HEK293 (cell line): ENCODE results near the gene DLG2.
"Not testable (repeated sequence)": the region's sequence is repeated elsewhere in the genome, so short reads cannot be mapped to it uniquely, and the experiment has no call there.

Experiments used
- CTCF ChIA-PET: fragments of 350-600 bp; formaldehyde crosslinking; extraction: SDS; loops from one replicate; lab custom pipeline; 2021; ENCODE audit warnings: antibody characterized with exemption; lab: Yijun Ruan, JAX
- POLR2A ChIA-PET: fragments of 300-600 bp; formaldehyde crosslinking; extraction: SDS; loops from one replicate; lab custom pipeline; 2020; ENCODE audit warnings: antibody characterized with exemption, inconsistent platforms; lab: Yijun Ruan, JAX
- H3K27ac ChIP-seq: fragments of 200-500 bp; sonication (Bioruptor generic); 2 replicates; pipeline ENCODE4 v1.5.1; 2014; ENCODE audit warnings: low read depth, low read length, control low read depth, inconsistent platforms; ENCODE audit errors: extremely low read depth
- H3K36me3 ChIP-seq, 2 experiments: fragments of 200-500 bp in 1 of 2; sonication (Bioruptor generic) in 1 of 2; 1 replicate in 1 of 2; 2 replicates in 1 of 2; pipeline ENCODE4 v1.5.1; 2014 to 2017; ENCODE audit warnings: inconsistent platforms in 2 of 2, low read length in 2 of 2; ENCODE audit not compliant: control insufficient read depth in 2 of 2, insufficient read depth in 1 of 2
- H3K4me1 ChIP-seq: fragments of 200-500 bp; sonication (Bioruptor generic); 2 replicates; pipeline ENCODE4 v1.5.1; 2014; ENCODE audit warnings: mild to moderate bottlenecking, low read length, inconsistent platforms; ENCODE audit not compliant: control insufficient read depth, insufficient read depth
- H3K4me3 ChIP-seq: 2 replicates; pipeline ENCODE4 v1.5.1; 2011; ENCODE audit warnings: low read depth, mild to moderate bottlenecking, control low read depth, low read length, moderate library complexity
- H3K9me3 ChIP-seq: fragments of 200-500 bp; sonication (Bioruptor generic); 2 replicates; pipeline ENCODE4 v1.5.1; 2014; ENCODE audit warnings: low read depth, low read length, inconsistent platforms; ENCODE audit not compliant: control insufficient read depth, insufficient read depth
- FEZF1 ChIP-seq: fragments of 450-650 bp; formaldehyde crosslinking; IDR thresholded peaks from 2 replicates; pipeline ENCODE4 v1.5.1; 2016; ENCODE audit warnings: missing biosample characterization, missing genetic modification characterization
- GLI4 ChIP-seq: fragments of 450-650 bp; formaldehyde crosslinking; IDR thresholded peaks from 2 replicates; pipeline ENCODE4 v1.5.1; 2016; ENCODE audit warnings: missing biosample characterization, missing genetic modification characterization
- HOXA7 ChIP-seq: sonication (generic); formaldehyde crosslinking; IDR thresholded peaks from 2 replicates; pipeline ENCODE4 v1.8.1; 2022; ENCODE audit warnings: missing genetic modification reagents, borderline replicate concordance
- KLF7 ChIP-seq: fragments of 450-650 bp; formaldehyde crosslinking; IDR thresholded peaks from 2 replicates; pipeline ENCODE4 v1.5.1; 2016; ENCODE audit warnings: missing biosample characterization, missing genetic modification characterization, borderline replicate concordance
- MZF1 ChIP-seq: fragments of 450-650 bp; formaldehyde crosslinking; IDR thresholded peaks from 2 replicates; pipeline ENCODE4 v1.5.1; 2017; ENCODE audit warnings: missing biosample characterization, missing genetic modification characterization, borderline replicate concordance
- SALL2 ChIP-seq: fragments of 450-650 bp; formaldehyde crosslinking; IDR thresholded peaks from 2 replicates; pipeline ENCODE4 v1.5.0; 2017; ENCODE audit warnings: missing biosample characterization, mild to moderate bottlenecking, missing genetic modification characterization, borderline replicate concordance
- SP3 ChIP-seq: fragments of 450-650 bp; formaldehyde crosslinking; IDR thresholded peaks from 2 replicates; pipeline ENCODE4 v1.5.1; 2016; ENCODE audit warnings: missing biosample characterization, missing genetic modification characterization
- TCF7L2 ChIP-seq: IDR thresholded peaks from 2 replicates; pipeline ENCODE4 v1.6.1; 2011; ENCODE audit warnings: low read depth, mild to moderate bottlenecking, inconsistent platforms, low read length, moderate library complexity, borderline replicate concordance
- ZEB2 ChIP-seq: fragments of 450-650 bp; formaldehyde crosslinking; IDR thresholded peaks from 2 replicates; pipeline ENCODE4 v1.5.1; 2016; ENCODE audit warnings: missing biosample characterization, missing genetic modification characterization
- ZFP3 ChIP-seq: fragments of 450-650 bp; formaldehyde crosslinking; IDR thresholded peaks from 2 replicates; pipeline ENCODE4 v1.5.1; 2016; ENCODE audit warnings: low read depth, missing biosample characterization, missing genetic modification characterization
- ZFP69B ChIP-seq: fragments of 450-650 bp; formaldehyde crosslinking; IDR thresholded peaks from 2 replicates; pipeline ENCODE4 v1.5.1; 2016; ENCODE audit warnings: missing biosample characterization, missing genetic modification characterization
- ZNF132 ChIP-seq: fragments of 450-650 bp; formaldehyde crosslinking; IDR thresholded peaks from 2 replicates; pipeline ENCODE4 v1.5.1; 2017; ENCODE audit warnings: missing biosample characterization, missing genetic modification characterization, borderline replicate concordance
- ZNF133 ChIP-seq: fragments of 450-650 bp; formaldehyde crosslinking; IDR thresholded peaks from 2 replicates; pipeline ENCODE4 v1.5.1; 2016; ENCODE audit warnings: missing biosample characterization, missing genetic modification characterization
- ZNF416 ChIP-seq: fragments of 450-650 bp; formaldehyde crosslinking; IDR thresholded peaks from 2 replicates; pipeline ENCODE4 v1.5.1; 2016; ENCODE audit warnings: missing biosample characterization, missing genetic modification characterization
- ZNF423 ChIP-seq: fragments of 450-650 bp; formaldehyde crosslinking; IDR thresholded peaks from 2 replicates; pipeline ENCODE4 v1.5.1; 2016; ENCODE audit warnings: missing biosample characterization, missing genetic modification characterization
- ZNF433 ChIP-seq: fragments of 450-650 bp; formaldehyde crosslinking; IDR thresholded peaks from 2 replicates; pipeline ENCODE4 v1.5.1; 2016; ENCODE audit warnings: missing biosample characterization, missing genetic modification characterization, low read depth
- ZNF48 ChIP-seq: fragments of 450-650 bp; formaldehyde crosslinking; IDR thresholded peaks from 2 replicates; pipeline ENCODE4 v1.5.1; 2016; ENCODE audit warnings: missing biosample characterization, missing genetic modification characterization
- ZNF548 ChIP-seq: fragments of 450-650 bp; formaldehyde crosslinking; IDR thresholded peaks from 2 replicates; pipeline ENCODE4 v1.5.1; 2016; ENCODE audit warnings: missing biosample characterization, missing genetic modification characterization
- ZNF610 ChIP-seq: fragments of 450-650 bp; formaldehyde crosslinking; IDR thresholded peaks from 2 replicates; pipeline ENCODE4 v1.5.1; 2016; ENCODE audit warnings: missing biosample characterization, missing genetic modification characterization, borderline replicate concordance
- ZNF623 ChIP-seq: fragments of 450-650 bp; formaldehyde crosslinking; IDR thresholded peaks from 2 replicates; pipeline ENCODE4 v1.5.1; 2016; ENCODE audit warnings: missing biosample characterization, missing genetic modification characterization
- ZNF624 ChIP-seq: fragments of 450-650 bp; formaldehyde crosslinking; IDR thresholded peaks from 2 replicates; pipeline ENCODE4 v1.5.1; 2017; ENCODE audit warnings: missing biosample characterization, missing genetic modification characterization
- ZNF677 ChIP-seq: fragments of 450-650 bp; IDR thresholded peaks from 2 replicates; pipeline ENCODE4 v1.5.0; 2018; ENCODE audit warnings: missing biosample characterization, mild to moderate bottlenecking, missing genetic modification characterization, moderate library complexity
- ZNF707 ChIP-seq: fragments of 450-650 bp; formaldehyde crosslinking; IDR thresholded peaks from 2 replicates; pipeline ENCODE4 v1.5.1; 2016; ENCODE audit warnings: missing biosample characterization, missing genetic modification characterization
- TF ChIP-seq, protein P1 (sequence below): fragments of 450-650 bp; formaldehyde crosslinking; IDR thresholded peaks from 2 replicates; pipeline ENCODE4 v1.5.0; 2017; ENCODE audit warnings: missing biosample characterization, missing genetic modification characterization, borderline replicate concordance
- TF ChIP-seq, protein P2 (sequence below): fragments of 450-650 bp; formaldehyde crosslinking; IDR thresholded peaks from 2 replicates; pipeline ENCODE4 v1.5.1; 2016; ENCODE audit warnings: missing biosample characterization, missing genetic modification characterization
- TF ChIP-seq, protein P3 (sequence below): fragments of 450-650 bp; formaldehyde crosslinking; optimal IDR thresholded peaks from 2 replicates; pipeline ENCODE3; 2016; ENCODE audit warnings: missing biosample characterization, mild to moderate bottlenecking, missing genetic modification characterization
- TF ChIP-seq, protein P4 (sequence below): fragments of 450-650 bp; formaldehyde crosslinking; IDR thresholded peaks from 2 replicates; pipeline ENCODE4 v1.5.1; 2016; ENCODE audit warnings: missing biosample characterization, missing genetic modification characterization

DLG2 gene

DNA sequence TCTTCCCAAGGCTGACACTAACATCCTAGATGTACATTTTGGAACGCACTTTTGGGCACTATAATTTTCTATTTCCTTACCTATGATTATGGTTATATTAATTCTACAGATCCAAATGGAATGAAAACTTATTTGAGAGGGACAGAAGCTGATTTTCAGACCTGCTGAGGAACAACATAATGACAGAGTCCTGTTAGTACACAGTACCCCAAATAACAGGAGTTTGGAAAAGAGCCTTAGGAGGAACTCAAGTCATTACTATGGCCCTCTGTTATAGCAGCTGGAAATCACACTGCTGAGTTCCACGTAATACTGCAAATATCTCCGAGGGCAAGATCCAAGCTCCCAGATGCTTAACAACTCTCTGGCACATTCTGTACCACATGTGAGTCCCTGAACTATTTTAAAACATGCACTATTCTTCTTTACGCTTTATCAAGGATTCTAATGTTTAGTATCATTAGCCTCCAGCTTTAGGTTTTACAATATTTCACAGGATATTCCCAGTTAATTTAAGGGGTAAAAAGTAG, 1313.2 kb downstream of the DLG2 start:
- TF ChIP-seq, protein P1, sequence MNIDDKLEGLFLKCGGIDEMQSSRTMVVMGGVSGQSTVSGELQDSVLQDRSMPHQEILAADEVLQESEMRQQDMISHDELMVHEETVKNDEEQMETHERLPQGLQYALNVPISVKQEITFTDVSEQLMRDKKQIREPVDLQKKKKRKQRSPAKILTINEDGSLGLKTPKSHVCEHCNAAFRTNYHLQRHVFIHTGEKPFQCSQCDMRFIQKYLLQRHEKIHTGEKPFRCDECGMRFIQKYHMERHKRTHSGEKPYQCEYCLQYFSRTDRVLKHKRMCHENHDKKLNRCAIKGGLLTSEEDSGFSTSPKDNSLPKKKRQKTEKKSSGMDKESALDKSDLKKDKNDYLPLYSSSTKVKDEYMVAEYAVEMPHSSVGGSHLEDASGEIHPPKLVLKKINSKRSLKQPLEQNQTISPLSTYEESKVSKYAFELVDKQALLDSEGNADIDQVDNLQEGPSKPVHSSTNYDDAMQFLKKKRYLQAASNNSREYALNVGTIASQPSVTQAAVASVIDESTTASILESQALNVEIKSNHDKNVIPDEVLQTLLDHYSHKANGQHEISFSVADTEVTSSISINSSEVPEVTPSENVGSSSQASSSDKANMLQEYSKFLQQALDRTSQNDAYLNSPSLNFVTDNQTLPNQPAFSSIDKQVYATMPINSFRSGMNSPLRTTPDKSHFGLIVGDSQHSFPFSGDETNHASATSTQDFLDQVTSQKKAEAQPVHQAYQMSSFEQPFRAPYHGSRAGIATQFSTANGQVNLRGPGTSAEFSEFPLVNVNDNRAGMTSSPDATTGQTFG (tag by site-specific recombination) = no peak
- TF ChIP-seq ZNF610 (tag by site-specific recombination) (no peak), ZFP69B (tag by site-specific recombination) (no peak), SP3 (tag by site-specific recombination) (no peak), ZFP3 (no peak), ZNF624 (no peak), ZNF423 (no peak), ZNF707 (no peak), GLI4 (tag by site-specific recombination) (no peak), ZNF48 (tag by site-specific recombination) (no peak)
- TF ChIP-seq, protein P2, sequence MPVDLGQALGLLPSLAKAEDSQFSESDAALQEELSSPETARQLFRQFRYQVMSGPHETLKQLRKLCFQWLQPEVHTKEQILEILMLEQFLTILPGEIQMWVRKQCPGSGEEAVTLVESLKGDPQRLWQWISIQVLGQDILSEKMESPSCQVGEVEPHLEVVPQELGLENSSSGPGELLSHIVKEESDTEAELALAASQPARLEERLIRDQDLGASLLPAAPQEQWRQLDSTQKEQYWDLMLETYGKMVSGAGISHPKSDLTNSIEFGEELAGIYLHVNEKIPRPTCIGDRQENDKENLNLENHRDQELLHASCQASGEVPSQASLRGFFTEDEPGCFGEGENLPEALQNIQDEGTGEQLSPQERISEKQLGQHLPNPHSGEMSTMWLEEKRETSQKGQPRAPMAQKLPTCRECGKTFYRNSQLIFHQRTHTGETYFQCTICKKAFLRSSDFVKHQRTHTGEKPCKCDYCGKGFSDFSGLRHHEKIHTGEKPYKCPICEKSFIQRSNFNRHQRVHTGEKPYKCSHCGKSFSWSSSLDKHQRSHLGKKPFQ (tag by site-specific recombination) = no peak
- TF ChIP-seq, protein P3, sequence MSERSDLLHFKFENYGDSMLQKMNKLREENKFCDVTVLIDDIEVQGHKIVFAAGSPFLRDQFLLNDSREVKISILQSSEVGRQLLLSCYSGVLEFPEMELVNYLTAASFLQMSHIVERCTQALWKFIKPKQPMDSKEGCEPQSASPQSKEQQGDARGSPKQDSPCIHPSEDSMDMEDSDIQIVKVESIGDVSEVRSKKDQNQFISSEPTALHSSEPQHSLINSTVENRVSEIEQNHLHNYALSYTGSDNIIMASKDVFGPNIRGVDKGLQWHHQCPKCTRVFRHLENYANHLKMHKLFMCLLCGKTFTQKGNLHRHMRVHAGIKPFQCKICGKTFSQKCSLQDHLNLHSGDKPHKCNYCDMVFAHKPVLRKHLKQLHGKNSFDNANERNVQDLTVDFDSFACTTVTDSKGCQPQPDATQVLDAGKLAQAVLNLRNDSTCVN (tag by site-specific recombination) = no peak
- TF ChIP-seq, all 188 proteins: peak for 0
- CTCF ChIA-PET = interaction anchor here (0.6 kb wide), 1 partner anchor 82 kb away, joined by 3 read pairs; no protein-coding TSS in a partner anchor
- Histone ChIP-seq H3K9me3 (no peaks in the 10 kb centered on the region), H3K27ac (no peak overlapping the region), H3K36me3 (no peaks in the 10 kb centered on the region), H3K4me3 (no peak overlapping the region), H3K4me1 (no peaks in the 10 kb centered on the region)
- POLR2A ChIA-PET = no interaction called here

DNA sequence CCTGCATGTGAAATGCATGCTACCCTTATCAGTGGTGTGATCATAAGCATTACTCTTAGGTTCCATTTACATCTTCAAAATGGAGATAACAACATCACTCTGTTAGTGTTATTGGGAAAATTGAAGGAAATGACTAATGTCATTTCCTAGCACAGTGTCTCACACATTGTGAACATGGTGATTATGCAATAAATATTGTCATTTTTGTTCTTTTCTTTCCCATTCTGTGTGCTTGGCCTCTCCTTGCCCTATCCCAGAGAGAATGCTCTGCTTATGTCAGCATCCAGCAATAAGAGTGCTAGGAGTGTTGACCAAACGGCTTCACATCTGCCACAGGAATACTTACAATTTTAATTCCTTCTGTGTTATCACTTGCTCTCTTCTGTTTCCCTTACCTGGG, 1316.9 kb downstream of the DLG2 start:
- CTCF ChIA-PET = no interaction called here
- Histone ChIP-seq H3K36me3 (no peaks in the 10 kb centered on the region), H3K27ac (no peak overlapping the region), H3K4me3 (no peak overlapping the region), H3K4me1 (no peaks in the 10 kb centered on the region), H3K9me3 (no peaks in the 10 kb centered on the region)
- TF ChIP-seq HOXA7 (CRISPR knock-in tag) (no peak), ZNF433 (no peak), ZNF623 (tag by site-specific recombination) (no peak), FEZF1 (tag by site-specific recombination) (no peak), KLF7 (tag by site-specific recombination) (no peak), SALL2 (tag by site-specific recombination) (no peak), ZNF132 (no peak), TCF7L2 (no peak), ZNF677 (no peak), ZNF624 (no peak), MZF1 (no peak), ZEB2 (tag by site-specific recombination) (no peak), ZNF133 (tag by site-specific recombination) (no peak), ZNF548 (tag by site-specific recombination) (no peak), ZNF416 (tag by site-specific recombination) (no peak)
- TF ChIP-seq, protein P4, sequence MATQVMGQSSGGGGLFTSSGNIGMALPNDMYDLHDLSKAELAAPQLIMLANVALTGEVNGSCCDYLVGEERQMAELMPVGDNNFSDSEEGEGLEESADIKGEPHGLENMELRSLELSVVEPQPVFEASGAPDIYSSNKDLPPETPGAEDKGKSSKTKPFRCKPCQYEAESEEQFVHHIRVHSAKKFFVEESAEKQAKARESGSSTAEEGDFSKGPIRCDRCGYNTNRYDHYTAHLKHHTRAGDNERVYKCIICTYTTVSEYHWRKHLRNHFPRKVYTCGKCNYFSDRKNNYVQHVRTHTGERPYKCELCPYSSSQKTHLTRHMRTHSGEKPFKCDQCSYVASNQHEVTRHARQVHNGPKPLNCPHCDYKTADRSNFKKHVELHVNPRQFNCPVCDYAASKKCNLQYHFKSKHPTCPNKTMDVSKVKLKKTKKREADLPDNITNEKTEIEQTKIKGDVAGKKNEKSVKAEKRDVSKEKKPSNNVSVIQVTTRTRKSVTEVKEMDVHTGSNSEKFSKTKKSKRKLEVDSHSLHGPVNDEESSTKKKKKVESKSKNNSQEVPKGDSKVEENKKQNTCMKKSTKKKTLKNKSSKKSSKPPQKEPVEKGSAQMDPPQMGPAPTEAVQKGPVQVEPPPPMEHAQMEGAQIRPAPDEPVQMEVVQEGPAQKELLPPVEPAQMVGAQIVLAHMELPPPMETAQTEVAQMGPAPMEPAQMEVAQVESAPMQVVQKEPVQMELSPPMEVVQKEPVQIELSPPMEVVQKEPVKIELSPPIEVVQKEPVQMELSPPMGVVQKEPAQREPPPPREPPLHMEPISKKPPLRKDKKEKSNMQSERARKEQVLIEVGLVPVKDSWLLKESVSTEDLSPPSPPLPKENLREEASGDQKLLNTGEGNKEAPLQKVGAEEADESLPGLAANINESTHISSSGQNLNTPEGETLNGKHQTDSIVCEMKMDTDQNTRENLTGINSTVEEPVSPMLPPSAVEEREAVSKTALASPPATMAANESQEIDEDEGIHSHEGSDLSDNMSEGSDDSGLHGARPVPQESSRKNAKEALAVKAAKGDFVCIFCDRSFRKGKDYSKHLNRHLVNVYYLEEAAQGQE = no peak
- POLR2A ChIA-PET = no interaction called here

DNA sequence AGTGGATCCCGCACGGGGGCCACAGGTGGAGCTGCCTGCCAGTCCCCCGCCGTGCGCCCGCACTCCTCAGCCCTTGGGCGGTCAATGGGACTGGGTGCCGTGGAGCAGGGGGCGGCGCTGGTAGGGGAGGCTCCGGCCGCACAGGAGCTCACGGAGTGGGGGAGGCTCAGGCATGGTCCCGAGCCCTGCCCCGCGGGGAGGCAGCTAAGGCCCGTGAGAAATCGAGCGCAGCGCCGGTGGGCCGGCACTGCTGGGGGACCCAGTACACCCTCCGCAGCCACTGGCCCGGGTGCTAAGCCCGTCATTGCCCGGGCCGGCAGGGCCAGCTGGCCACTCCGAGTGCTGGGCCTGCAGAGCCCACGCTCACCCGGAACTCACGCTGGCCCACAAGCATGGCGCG, 1318.7 kb downstream of the DLG2 start:
- H3K4me1 ChIP-seq, H3K4me3 ChIP-seq, H3K36me3 ChIP-seq, H3K9me3 ChIP-seq, POLR2A ChIA-PET, CTCF ChIA-PET, H3K27ac ChIP-seq: not testable (repeated sequence)
